Vagina (tissue), 2 donors: ENCODE data around the gene RPUSD2. TPM values are rescaled to one million over a fixed set of nuclear protein-coding genes. Genes with fewer than 3 reads are reported as not detected.
"Not testable (repeated sequence)": the region's sequence is repeated elsewhere in the genome, so short reads cannot be mapped to it uniquely, and the experiment has no call there.

Experiments
- DNase-seq, 2 donors: peaks; one replicate each; pipeline ENCODE4 v3.0.0-alpha.2; 2017; ENCODE audit errors: extremely low spot score in 2 of 2
- H3K27ac ChIP-seq: fragments of 200-600 bp; sonication (generic); one replicate; pipeline ENCODE4 v1.5.1; 2019
- H3K27me3 ChIP-seq: fragments of 200-600 bp; sonication (generic); one replicate; pipeline ENCODE4 v1.5.1; 2019
- H3K36me3 ChIP-seq, 2 donors: fragments of 200-600 bp; sonication (generic); one replicate each; pipeline ENCODE4 v1.5.1; 2017 to 2019
- H3K4me1 ChIP-seq: fragments of 200-600 bp; sonication (generic); one replicate; pipeline ENCODE4 v1.5.1; 2019
- H3K4me3 ChIP-seq, 2 donors: fragments of 200-600 bp; sonication (generic); 1 replicate in 1 of 2; 2 replicates in 1 of 2; pipeline ENCODE4 v1.5.1; 2016 to 2019
- H3K9me3 ChIP-seq: fragments of 200-600 bp; sonication (generic); one replicate; pipeline ENCODE4 v1.5.1; 2019
- CTCF ChIP-seq, 3 experiments: fragments of 450-650 bp in 2 of 3; fragments of 200-600 bp in 1 of 3; sonication (generic) in 1 of 3; IDR thresholded peaks; one replicate each; pipeline ENCODE4 v1.5.1; 2017 to 2019; ENCODE audit warnings: antibody characterized with exemption in 3 of 3, mild to moderate bottlenecking in 2 of 3, moderate library complexity in 2 of 3
- POLR2A ChIP-seq, 2 donors: fragments of 450-650 bp; IDR thresholded peaks; one replicate each; pipeline ENCODE4 v1.6.1; 2017; ENCODE audit warnings: antibody characterized with exemption in 2 of 2, mild to moderate bottlenecking in 2 of 2, moderate library complexity in 2 of 2
- POLR2AphosphoS5 ChIP-seq, 2 donors: sonication (generic); formaldehyde crosslinking; IDR thresholded peaks; one replicate each; pipeline ENCODE4 v1.9.0; 2017; ENCODE audit warnings: antibody characterized with exemption in 2 of 2, mild to moderate bottlenecking in 2 of 2, low read depth in 1 of 2; ENCODE audit not compliant: insufficient read depth in 1 of 2
- intact Hi-C: fragments of 100-400 bp; cut with DNase I; formaldehyde crosslinking; loops from one replicate; pipeline ENCODE4 v1.15.1; 2023
- total RNA-seq: library from RNA; depleted of rRNA; stranded (reverse); fragments of >200 nt; gene quantifications from one replicate; pipeline ENCODE4 v1.2.3, GENCODE V29; 2016

Gene RPUSD2
- total RNA-seq, 1 donor from 2014 or later = 12.8 TPM

GRCh38 chr15:40578892-40579291 is 9.8 kb downstream of the RPUSD2 start:
- no peak overlapping the region for H3K4me3 ChIP-seq
- no peaks in the 10 kb centered on the region for H3K4me1 ChIP-seq
- no peaks in the 10 kb centered on the region for H3K27me3 ChIP-seq
- intact Hi-C loops = no loop called here
- H3K9me3 ChIP-seq = no peaks in the 10 kb centered on the region
- peaks cover 0 to 5% of the 10 kb centered on the region in 2 donors for H3K36me3 ChIP-seq
- no peak overlapping the region for H3K27ac ChIP-seq
- no peak for TF ChIP-seq POLR2A (IDR thresholded peaks at IDR 0.05)
- no peak for TF ChIP-seq CTCF (IDR thresholded peaks at IDR 0.05)
- TF ChIP-seq POLR2AphosphoS5 (IDR thresholded peaks at IDR 0.05; ENCODE audit: insufficient read depth in 1 of 2, low read depth in 1 of 2) = no peak
- no peak for DNase-seq

- DNase-seq, H3K36me3 ChIP-seq, H3K27ac ChIP-seq, H3K27me3 ChIP-seq, intact Hi-C loops, H3K9me3 ChIP-seq, H3K4me1 ChIP-seq, H3K4me3 ChIP-seq: not testable (repeated sequence)
Measured at GRCh38 chr15:40581796-40582195, 12.7 kb downstream of the RPUSD2 start.

GRCh38 chr15:40582726-40583246 is 13.7 kb downstream of the RPUSD2 start:
- H3K4me1 ChIP-seq = no peaks in the 10 kb centered on the region
- no peak for TF ChIP-seq CTCF (IDR thresholded peaks at IDR 0.05)
- no peak for TF ChIP-seq POLR2AphosphoS5 (IDR thresholded peaks at IDR 0.05; ENCODE audit: insufficient read depth in 1 of 2, low read depth in 1 of 2)
- TF ChIP-seq POLR2A (IDR thresholded peaks at IDR 0.05) = no peak
- peak overlapping the region in 1 of 2 donors; percentile 19 for H3K4me3 ChIP-seq
- no peak for DNase-seq
- no peaks in the 10 kb centered on the region for H3K9me3 ChIP-seq
- no peaks in the 10 kb centered on the region for H3K36me3 ChIP-seq
- H3K27ac ChIP-seq = no peak overlapping the region
- intact Hi-C loops = no loop called here
- no peaks in the 10 kb centered on the region for H3K27me3 ChIP-seq

GRCh38 chr15:40584191-40584590 is 15.1 kb downstream of the RPUSD2 start:
- TF ChIP-seq POLR2AphosphoS5 (IDR thresholded peaks at IDR 0.05; ENCODE audit: insufficient read depth in 1 of 2, low read depth in 1 of 2) = no peak
- no peak for TF ChIP-seq CTCF (IDR thresholded peaks at IDR 0.05)
- TF ChIP-seq POLR2A (IDR thresholded peaks at IDR 0.05) = no peak
- intact Hi-C loops = no loop called here
- Histone ChIP-seq H3K27ac (no peak overlapping the region), H3K4me3 (no peak overlapping the region), H3K9me3 (no peaks in the 10 kb centered on the region), H3K4me1 (no peaks in the 10 kb centered on the region), H3K27me3 (no peaks in the 10 kb centered on the region), H3K36me3 (no peaks in the 10 kb centered on the region)
- no peak for DNase-seq

GRCh38 chr15:40590667-40591050 is 21.6 kb downstream of the RPUSD2 start:
- Histone ChIP-seq H3K27ac (no peak overlapping the region), H3K4me1 (peaks cover 5% of the 10 kb centered on the region), H3K27me3 (no peaks in the 10 kb centered on the region), H3K36me3 (no peaks in the 10 kb centered on the region), H3K4me3 (no peak overlapping the region), H3K9me3 (no peaks in the 10 kb centered on the region)
- no peak for DNase-seq
- intact Hi-C loops = no loop called here
- TF ChIP-seq POLR2A (IDR thresholded peaks at IDR 0.05) (no peak), POLR2AphosphoS5 (IDR thresholded peaks at IDR 0.05; ENCODE audit: insufficient read depth in 1 of 2, low read depth in 1 of 2) (no peak), CTCF (IDR thresholded peaks at IDR 0.05) (no peak)
